Gastroesophageal sphincter (tissue), 4 donors: ENCODE results near the gene SEZ6L. TPM values are rescaled to one million over a fixed set of nuclear protein-coding genes. Genes with fewer than 3 reads are reported as not detected.

Experiments used
- ATAC-seq: fragments of 150-250 bp; one replicate; pipeline ENCODE4 v1.9.1; 2016; ENCODE audit warnings: mild to moderate bottlenecking, moderate library complexity
- H3K27ac ChIP-seq, 4 donors: fragments of 200-600 bp; sonication (generic) in 3 of 4; 1 replicate in 3 of 4; 2 replicates in 1 of 4; pipeline ENCODE4 v1.5.1; 2016 to 2019
- H3K27me3 ChIP-seq: fragments of 200-600 bp; sonication (generic); one replicate; pipeline ENCODE4 v1.5.1; 2019
- H3K36me3 ChIP-seq, 2 donors: fragments of 200-600 bp; sonication (generic); one replicate each; pipeline ENCODE4 v1.5.1; 2019; ENCODE audit warnings: control low read depth in 1 of 2
- H3K4me1 ChIP-seq, 3 donors: fragments of 200-600 bp; sonication (generic); 1 replicate in 2 of 3; 2 replicates in 1 of 3; pipeline ENCODE4 v1.5.1; 2016 to 2019; ENCODE audit warnings: control low read depth in 2 of 3
- H3K4me3 ChIP-seq, 2 donors: fragments of 200-600 bp; sonication (generic); one replicate each; pipeline ENCODE4 v1.5.1; 2019; ENCODE audit warnings: mild to moderate bottlenecking in 1 of 2, moderate library complexity in 1 of 2
- H3K9me3 ChIP-seq, 3 donors: fragments of 200-600 bp; sonication (generic); one replicate each; pipeline ENCODE4 v1.5.1; 2017 to 2019; ENCODE audit warnings: control low read depth in 2 of 3
- EP300 ChIP-seq: sonication (generic); formaldehyde crosslinking; IDR thresholded peaks from one replicate; pipeline ENCODE4 v1.6.1; 2017; ENCODE audit warnings: antibody characterized with exemption, mild to moderate bottlenecking
- POLR2A ChIP-seq, 2 donors: fragments of 450-650 bp; IDR thresholded peaks; one replicate each; pipeline ENCODE4 v1.6.1; 2017; ENCODE audit warnings: antibody characterized with exemption in 2 of 2, mild to moderate bottlenecking in 2 of 2, moderate library complexity in 1 of 2
- POLR2AphosphoS5 ChIP-seq: sonication (generic); formaldehyde crosslinking; IDR thresholded peaks from one replicate; pipeline ENCODE4 v1.6.1; 2017; ENCODE audit warnings: antibody characterized with exemption
- WGBS, 2 donors: methylation state at CpG; one replicate each; pipeline ENCODE4 v1.1.5; 2018; ENCODE audit warnings: low coverage in 1 of 2; 5-methylcytosine and 5-hydroxymethylcytosine counted together
- total RNA-seq, 4 donors: library from RNA; depleted of rRNA; stranded (reverse); fragments of >200 nt; gene quantifications; one replicate each; pipeline ENCODE4 v1.1.0, GENCODE V29; 2016
- TF ChIP-seq, protein P1 (sequence below), 4 experiments: fragments of 200-600 bp in 2 of 4; fragments of 450-650 bp in 2 of 4; sonication (generic) in 1 of 4; IDR thresholded peaks; one replicate each; pipeline ENCODE4 v1.5.1; 2017 to 2019; ENCODE audit warnings: antibody characterized with exemption in 4 of 4, mild to moderate bottlenecking in 2 of 4, moderate library complexity in 2 of 4

Gene SEZ6L
- total RNA-seq, 4 donors from 2014 or later = 0.12 to 0.47 (median 0.28) TPM

DNA sequence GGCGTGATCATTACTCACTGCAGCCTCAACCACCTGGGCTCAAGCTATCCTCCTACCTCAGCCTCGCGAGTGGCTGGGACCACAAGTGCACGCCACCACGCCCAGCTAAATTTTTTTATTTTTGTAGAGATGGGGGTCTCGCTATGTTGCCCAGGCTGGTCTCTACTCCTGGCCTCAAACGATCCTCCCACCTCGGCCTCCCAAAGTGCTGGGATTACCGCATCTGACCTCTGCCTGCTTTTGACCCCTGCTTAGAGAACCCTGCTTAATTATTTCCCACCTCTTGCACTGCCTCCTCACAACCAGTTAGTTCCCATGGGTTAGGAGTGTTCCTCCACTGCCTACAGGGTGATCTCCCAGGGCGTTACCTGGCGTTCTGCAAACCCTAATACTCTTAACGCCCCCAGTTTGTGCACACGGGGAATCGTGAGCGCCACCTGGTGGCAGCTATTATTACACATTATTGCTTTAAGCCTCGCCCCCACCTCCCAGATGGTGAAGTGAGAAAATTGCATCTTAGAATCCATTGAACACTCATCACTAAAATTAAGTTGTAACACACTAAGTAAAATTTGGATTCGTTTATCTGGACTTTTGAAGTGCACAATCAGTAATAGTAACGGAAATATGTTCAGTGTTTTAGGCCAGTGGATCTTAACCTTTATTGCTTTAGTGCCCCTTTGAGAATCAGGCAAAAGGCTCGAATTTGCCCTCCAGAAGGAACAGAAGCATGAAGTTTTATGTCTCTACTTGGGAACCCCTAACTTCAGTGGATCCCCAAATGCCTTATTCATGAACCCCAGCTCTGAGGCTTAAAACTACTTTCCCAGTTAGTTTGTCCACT lies 198.4 kb downstream of the SEZ6L start:
- WGBS, 2 donors = 35 to 49% methylated on average over 14 to 18 of the region's 19 CpGs
- no peaks in the 10 kb centered on the region for H3K36me3 ChIP-seq
- TF ChIP-seq, protein P1, sequence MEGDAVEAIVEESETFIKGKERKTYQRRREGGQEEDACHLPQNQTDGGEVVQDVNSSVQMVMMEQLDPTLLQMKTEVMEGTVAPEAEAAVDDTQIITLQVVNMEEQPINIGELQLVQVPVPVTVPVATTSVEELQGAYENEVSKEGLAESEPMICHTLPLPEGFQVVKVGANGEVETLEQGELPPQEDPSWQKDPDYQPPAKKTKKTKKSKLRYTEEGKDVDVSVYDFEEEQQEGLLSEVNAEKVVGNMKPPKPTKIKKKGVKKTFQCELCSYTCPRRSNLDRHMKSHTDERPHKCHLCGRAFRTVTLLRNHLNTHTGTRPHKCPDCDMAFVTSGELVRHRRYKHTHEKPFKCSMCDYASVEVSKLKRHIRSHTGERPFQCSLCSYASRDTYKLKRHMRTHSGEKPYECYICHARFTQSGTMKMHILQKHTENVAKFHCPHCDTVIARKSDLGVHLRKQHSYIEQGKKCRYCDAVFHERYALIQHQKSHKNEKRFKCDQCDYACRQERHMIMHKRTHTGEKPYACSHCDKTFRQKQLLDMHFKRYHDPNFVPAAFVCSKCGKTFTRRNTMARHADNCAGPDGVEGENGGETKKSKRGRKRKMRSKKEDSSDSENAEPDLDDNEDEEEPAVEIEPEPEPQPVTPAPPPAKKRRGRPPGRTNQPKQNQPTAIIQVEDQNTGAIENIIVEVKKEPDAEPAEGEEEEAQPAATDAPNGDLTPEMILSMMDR (IDR thresholded peaks at IDR 0.05) = peak; percentile 41 to 72 (median 57)
- no peak for TF ChIP-seq POLR2A (IDR thresholded peaks at IDR 0.05)
- no peak overlapping the region for H3K27ac ChIP-seq
- no peak overlapping the region for H3K4me3 ChIP-seq
- peaks cover 69% of the 10 kb centered on the region for H3K27me3 ChIP-seq
- H3K4me1 ChIP-seq = no peaks in the 10 kb centered on the region
- ATAC-seq = no peak
- no peaks in the 10 kb centered on the region for H3K9me3 ChIP-seq

DNA sequence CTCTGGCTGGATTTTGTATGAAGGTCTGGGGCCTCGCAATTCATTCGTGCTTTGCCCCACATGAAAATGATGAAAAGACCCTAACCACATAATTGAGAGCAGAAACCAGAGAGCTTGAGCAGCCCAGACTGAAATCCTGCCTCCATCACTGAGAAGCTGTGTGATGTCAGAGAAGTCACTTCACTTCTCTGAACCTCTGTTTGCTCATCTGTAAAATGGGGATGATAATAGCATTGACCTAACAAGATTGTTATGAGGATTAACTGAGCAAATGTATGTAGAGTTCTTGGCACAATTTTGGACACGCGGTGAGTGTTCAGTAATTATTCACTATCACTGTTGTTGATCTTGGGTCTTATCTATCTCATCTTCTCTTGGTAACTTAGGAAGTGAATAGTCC lies 203.6 kb downstream of the SEZ6L start:
- no peaks in the 10 kb centered on the region for H3K4me1 ChIP-seq
- H3K27me3 ChIP-seq = peaks cover 97% of the 10 kb centered on the region
- no peak overlapping the region for H3K27ac ChIP-seq
- no peaks in the 10 kb centered on the region for H3K9me3 ChIP-seq
- TF ChIP-seq POLR2A (IDR thresholded peaks at IDR 0.05) (no peak), EP300 (no peak), POLR2AphosphoS5 (no peak)
- TF ChIP-seq, protein P1 (IDR thresholded peaks at IDR 0.05) = no peak
- ATAC-seq = no peak
- 86 to 91% methylated on average over 2 to 4 of the region's 4 CpGs for WGBS, 2 donors
- no peaks in the 10 kb centered on the region for H3K36me3 ChIP-seq
- H3K4me3 ChIP-seq = no peak overlapping the region

DNA sequence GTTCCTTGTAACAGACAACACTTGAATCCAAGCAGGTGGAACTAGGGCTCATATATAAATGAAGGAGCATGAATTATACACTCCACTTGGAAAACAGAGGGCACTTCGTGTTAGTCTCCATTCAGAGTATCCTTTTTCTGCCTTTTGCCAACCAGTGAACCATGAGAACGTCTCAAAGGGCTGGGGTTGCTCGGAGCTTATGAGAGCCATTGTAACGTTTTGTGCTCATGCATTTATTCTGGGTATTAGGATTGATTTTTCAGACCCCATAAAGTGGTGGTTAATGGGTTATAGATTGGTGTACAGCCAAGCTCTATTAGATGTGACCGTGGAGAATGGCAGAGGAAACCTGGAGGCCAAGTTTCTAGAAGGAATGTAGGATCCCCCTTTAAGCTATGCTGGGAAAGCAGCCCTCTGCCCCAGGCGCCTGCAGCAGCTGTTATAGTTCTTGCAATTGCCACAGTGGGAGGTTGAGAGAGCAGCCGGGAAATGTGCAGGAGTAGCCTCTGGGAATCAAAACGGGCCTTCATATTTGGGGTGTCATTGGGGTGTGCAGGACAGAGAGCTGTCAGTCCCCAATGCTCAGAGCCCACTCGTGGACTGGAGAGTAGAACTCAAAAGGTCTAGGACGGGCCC lies 205.2 kb downstream of the SEZ6L start:
- Histone ChIP-seq H3K9me3 (peaks cover 0 to 8% (median 0%) of the 10 kb centered on the region in 3 donors), H3K36me3 (no peaks in the 10 kb centered on the region), H3K27ac (no peak overlapping the region), H3K4me1 (no peaks in the 10 kb centered on the region), H3K4me3 (no peak overlapping the region), H3K27me3 (peaks cover 97% of the 10 kb centered on the region)
- TF ChIP-seq EP300 = no peak
- TF ChIP-seq POLR2A (IDR thresholded peaks at IDR 0.05) = no peak
- no peak for TF ChIP-seq POLR2AphosphoS5
- TF ChIP-seq, protein P1 (IDR thresholded peaks at IDR 0.05) = no peak
- ATAC-seq = no peak
- WGBS, 2 donors = 34 to 37% methylated on average over 5 to 10 of the region's 10 CpGs

DNA sequence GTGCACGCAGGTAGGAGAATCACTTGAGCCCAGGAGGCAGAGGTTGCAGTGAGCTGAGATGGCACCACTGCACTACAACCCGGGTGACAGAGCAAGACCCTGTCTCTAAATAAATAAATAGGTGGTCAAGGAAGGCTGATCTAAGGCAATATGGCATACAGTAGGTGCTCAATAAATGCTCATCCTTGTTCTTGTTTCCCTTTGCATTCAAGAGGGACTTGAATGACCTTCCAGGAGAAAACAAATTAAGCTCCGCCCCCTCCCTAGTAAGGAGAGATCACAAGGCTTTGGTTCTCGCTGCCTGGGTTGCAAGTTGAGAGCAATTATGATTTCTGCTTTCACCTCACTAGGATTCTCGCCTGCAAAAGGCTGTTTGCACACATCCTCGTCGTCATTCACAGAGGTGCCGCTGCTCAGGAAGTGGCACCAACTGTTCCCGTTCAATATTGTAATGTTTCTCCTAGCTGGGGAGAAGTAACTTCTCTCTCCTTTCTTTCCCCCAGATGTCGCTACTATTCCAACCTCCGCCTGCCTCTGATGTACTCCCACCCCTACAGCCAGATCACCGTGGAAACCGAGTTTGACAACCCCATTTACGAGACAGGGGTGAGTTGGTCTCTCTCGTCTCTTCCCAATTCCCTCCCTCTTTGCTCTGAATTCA lies 208.0 kb downstream of the SEZ6L start:
- Histone ChIP-seq H3K27ac (no peak overlapping the region), H3K4me3 (no peak overlapping the region), H3K36me3 (no peaks in the 10 kb centered on the region), H3K27me3 (peaks cover 97% of the 10 kb centered on the region), H3K4me1 (no peaks in the 10 kb centered on the region), H3K9me3 (peaks cover 0 to 9% (median 0%) of the 10 kb centered on the region in 3 donors)
- WGBS, 2 donors = 21 to 42% methylated on average over 13 to 15 of the region's 15 CpGs
- ATAC-seq = no peak
- TF ChIP-seq, protein P1 (IDR thresholded peaks at IDR 0.05) = no peak
- TF ChIP-seq POLR2A (IDR thresholded peaks at IDR 0.05) (no peak), EP300 (no peak), POLR2AphosphoS5 (no peak)
